NT2/D1 (cell line): ENCODE measurements around the gene CPEB3.

Source experiments
- SUZ12 ChIP-seq: IDR thresholded peaks from 2 replicates; pipeline ENCODE4 v1.6.1; 2011; ENCODE audit not compliant: insufficient read length, insufficient read depth; ENCODE audit errors: extremely low read depth
- YY1 ChIP-seq: IDR thresholded peaks from 2 replicates; pipeline ENCODE4 v1.6.1; 2011; ENCODE audit not compliant: insufficient read length, insufficient read depth
- ZNF274 ChIP-seq: IDR thresholded peaks from 2 replicates; pipeline ENCODE4 v1.6.1; 2011; ENCODE audit warnings: mild to moderate bottlenecking, low read depth, low read length

- TF ChIP-seq ZNF274: no peak
- TF ChIP-seq SUZ12: no peak
- TF ChIP-seq YY1: no peak
Observed at GRCh38 chr10:92298487-92298886, 7.6 kb upstream of the CPEB3 start.
